GM12865 (cell line): Measurements from ENCODE around the gene POLRMT.
A peak's percentile ranks its signal among the peaks of the same experiment; 100 is the strongest.
"Not testable (repeated sequence)": the region's sequence is repeated elsewhere in the genome, so short reads cannot be mapped to it uniquely, and the experiment has no call there.

Experiments
- DNase-seq: peaks from one replicate; pipeline ENCODE4 v3.0.0; 2010; ENCODE audit warnings: low read depth
- H3K4me3 ChIP-seq: 2 replicates; pipeline ENCODE4 v1.5.1; 2011; ENCODE audit warnings: mild to moderate bottlenecking, low read depth, low read length, control low read depth
- TF ChIP-seq, protein P1 (sequence below): IDR thresholded peaks from 2 replicates; pipeline ENCODE4 v1.5.1; 2011; ENCODE audit warnings: low read length, control low read depth, low read depth, inconsistent platforms; ENCODE audit not compliant: insufficient read depth; ENCODE audit errors: missing control alignments

POLRMT gene

DNA sequence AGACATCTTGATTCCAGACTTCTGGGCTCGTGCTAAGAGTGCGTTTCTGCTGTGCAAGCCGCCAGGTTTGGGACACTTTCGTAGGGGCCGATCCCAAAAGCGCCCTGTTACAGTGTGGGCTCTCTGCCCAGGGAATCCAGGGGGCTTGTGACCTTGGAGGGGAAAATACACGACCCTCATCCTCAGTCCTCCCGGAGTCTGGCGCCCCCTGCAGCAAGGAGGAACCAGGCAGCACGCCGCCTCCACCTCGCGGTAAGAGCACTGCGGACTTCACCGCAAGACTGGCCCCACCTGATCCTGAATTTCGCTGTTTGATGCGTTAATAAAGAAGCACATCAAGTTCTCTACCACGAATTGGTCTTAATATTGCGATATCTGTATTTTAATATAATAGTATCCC, 5.2 kb downstream of the POLRMT start:
- TF ChIP-seq, protein P1, sequence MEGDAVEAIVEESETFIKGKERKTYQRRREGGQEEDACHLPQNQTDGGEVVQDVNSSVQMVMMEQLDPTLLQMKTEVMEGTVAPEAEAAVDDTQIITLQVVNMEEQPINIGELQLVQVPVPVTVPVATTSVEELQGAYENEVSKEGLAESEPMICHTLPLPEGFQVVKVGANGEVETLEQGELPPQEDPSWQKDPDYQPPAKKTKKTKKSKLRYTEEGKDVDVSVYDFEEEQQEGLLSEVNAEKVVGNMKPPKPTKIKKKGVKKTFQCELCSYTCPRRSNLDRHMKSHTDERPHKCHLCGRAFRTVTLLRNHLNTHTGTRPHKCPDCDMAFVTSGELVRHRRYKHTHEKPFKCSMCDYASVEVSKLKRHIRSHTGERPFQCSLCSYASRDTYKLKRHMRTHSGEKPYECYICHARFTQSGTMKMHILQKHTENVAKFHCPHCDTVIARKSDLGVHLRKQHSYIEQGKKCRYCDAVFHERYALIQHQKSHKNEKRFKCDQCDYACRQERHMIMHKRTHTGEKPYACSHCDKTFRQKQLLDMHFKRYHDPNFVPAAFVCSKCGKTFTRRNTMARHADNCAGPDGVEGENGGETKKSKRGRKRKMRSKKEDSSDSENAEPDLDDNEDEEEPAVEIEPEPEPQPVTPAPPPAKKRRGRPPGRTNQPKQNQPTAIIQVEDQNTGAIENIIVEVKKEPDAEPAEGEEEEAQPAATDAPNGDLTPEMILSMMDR = peak; percentile 12
- no peak for DNase-seq
- H3K4me3 ChIP-seq = no peak overlapping the region

DNA sequence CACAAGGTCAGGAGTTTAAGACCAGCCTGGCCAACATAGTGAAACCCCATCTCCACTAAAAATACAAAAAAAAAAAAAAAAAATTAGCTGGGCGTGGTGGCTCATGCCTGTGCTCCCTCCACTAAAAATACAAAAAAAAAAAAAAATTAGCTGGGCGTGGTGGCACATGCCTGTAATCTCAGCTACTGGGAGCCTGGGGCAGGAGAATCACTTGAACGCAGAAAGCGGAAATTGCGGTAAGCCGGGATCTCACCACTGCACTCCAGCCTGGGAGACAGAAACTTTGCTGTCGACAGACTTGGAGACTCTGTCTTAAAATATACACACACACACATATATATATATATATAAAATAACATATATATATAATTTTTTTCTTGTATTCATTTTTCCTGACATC, 6.8 kb downstream of the POLRMT start:
- H3K4me3 ChIP-seq, DNase-seq: not testable (repeated sequence)

DNA sequence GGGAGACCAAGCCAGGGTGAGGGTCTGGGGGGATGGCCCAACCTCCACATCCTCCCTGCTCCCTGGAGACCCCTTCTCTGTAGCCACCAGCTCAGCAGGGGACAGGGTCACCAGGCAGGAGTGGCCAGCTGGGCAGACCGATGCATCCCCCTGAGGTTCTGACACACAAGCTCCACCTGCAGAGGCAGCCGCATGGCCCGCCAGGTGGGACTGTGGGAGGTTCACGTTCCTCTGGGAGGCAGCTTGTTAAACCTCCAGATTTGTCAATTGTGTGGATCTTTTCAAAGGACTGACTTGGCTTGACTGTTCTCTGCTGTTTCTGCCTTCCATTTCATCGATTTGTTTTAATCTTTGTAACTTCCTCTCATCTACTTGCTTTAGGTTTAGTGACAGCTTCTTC, 8.1 kb downstream of the POLRMT start:
- H3K4me3 ChIP-seq = no peak overlapping the region
- TF ChIP-seq, protein P1 = no peak
- DNase-seq = no peak

DNA sequence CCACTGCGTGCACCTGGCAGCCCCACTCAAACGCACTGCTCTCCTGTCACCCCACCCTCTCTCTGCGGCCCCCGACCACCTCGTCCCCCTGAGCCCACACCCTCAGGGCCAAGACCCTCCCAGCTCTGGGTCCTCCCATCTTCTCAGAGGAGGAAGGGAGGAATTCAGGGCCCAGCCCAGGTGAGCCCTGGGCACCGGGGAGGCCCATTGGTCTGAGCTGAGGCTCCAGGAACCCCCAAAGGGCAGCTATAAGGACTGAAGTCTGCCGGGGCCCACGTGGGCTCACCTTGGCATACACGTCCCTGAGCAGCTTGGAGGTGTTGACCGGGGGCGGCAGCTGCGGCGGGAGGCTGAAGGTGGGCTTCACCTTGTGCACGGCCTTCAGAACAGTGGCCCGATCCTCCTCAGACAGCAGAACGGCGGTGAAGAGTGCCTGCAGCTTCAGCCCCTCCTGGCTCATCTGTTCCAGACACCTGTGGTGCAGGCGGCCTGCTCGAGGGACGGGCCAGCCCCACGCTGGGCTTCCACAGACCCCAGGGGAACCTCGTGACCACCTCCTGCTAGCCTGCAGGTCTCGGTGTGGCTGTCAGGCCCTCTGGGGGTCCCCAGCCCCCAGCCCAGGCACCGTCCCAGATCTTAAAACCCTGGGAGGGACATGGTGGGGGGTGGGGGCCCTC, 8.8 kb downstream of the POLRMT start:
- no peak for DNase-seq
- TF ChIP-seq, protein P1 = no peak
- no peak overlapping the region for H3K4me3 ChIP-seq

DNA sequence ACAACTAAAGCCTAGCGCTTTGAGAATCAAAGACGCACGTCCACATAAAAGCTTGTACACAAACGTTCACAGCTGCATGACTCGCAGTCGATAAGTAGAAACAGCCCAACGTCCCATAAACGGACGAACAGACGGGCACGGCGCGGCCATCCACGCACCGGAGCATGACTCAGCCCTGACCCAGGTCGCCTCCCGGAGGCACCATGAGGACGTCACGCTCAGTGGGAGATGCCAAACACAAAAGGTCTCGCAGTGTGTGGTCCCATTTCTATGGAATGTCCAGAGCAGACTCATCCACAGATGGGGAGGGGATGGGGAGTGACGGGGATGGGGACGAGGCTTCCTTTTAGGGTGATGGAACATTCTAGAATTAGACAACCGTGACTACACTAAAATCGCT, 9.4 kb downstream of the POLRMT start:
- TF ChIP-seq, protein P1 = no peak
- no peak for DNase-seq

DNA sequence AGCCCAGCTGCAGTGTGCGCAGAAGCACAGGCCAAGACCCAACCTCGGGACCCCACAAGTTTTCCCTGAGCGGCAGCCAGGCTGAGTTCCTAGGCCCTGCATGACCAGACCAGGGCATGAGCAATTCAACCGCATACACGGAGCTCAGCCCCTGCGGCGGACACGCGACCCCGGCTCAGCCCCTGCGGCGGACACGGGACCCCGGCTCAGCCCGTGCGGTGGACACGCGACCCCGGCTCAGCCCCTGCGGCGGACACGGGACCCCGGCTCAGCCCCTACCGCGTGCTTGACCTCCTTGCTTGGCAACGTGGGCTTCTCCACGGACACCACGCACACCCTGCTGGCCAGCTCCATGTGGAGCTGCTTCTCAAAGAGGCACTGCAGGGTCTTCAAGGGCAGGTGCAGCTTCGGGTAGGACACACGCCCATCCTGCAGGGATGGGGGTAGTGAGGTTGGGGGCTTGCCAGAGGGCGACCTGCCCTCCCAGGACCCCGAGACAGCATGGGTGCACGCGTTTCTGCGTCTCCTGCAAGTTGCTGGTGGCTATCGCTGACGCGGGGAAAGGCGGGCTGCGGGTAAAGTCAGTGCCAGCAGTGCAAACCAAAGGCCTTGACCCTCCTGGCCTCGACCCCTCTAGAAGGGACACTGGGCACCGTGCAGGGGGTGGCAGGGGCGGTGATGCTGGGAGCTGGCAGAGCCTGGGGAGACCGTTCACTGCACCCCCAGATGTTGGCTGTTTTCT, 10.0 kb downstream of the POLRMT start:
- TF ChIP-seq, protein P1 = no peak
- no peak for DNase-seq
- no peak overlapping the region for H3K4me3 ChIP-seq

More for the DNA sequence above, 9.4 kb downstream of the POLRMT start:
- H3K4me3 ChIP-seq = no peak overlapping the region

DNA sequence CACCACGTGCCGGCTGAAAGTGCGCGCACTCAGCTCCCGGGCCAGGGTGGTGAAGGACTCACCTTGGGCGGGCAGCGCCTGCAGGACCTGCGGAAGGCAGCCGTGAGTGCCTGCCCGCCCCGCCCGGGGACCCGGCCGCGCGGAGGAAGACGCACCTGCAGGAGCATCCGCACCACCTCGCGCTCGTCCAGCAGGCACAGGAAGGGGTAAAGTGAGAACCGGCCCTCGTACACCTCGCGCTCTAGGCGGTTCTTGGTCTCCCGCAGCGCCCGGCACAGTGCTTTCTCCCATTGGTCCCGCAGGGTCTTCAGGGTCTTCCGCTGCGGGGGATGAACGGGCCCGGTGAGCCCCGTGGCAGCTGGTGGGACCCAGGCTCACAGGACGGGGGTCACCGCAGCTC, 10.7 kb downstream of the POLRMT start:
- TF ChIP-seq, protein P1 = no peak
- DNase-seq = no peak
- no peak overlapping the region for H3K4me3 ChIP-seq
